Inflammatory macrophage treated with lipopolysaccharide for 1 hour (primary cell): ENCODE data around the gene SEC16B.

Experiments
- DNase-seq, 2 donors: peaks; one replicate each; pipeline ENCODE4 v3.0.0-alpha.2; 2020 to 2022

SEC16B gene

GRCh38 chr1:177940682-177941081 is 29.2 kb downstream of the SEC16B start:
- DNase-seq, result no peak

GRCh38 chr1:177937931-177938330 is 31.9 kb downstream of the SEC16B start:
- no peak for DNase-seq

GRCh38 chr1:177937174-177937770 is 32.6 kb downstream of the SEC16B start:
- DNase-seq, result no peak

GRCh38 chr1:177935638-177936415 is 34.0 kb downstream of the SEC16B start:
- no peak for DNase-seq

GRCh38 chr1:177934927-177935326 is 34.9 kb downstream of the SEC16B start:
- DNase-seq, result no peak

GRCh38 chr1:177934461-177934860 is 35.4 kb downstream of the SEC16B start:
- DNase-seq, result no peak

- DNase-seq, result no peak
These were observed 36.0 kb downstream of the SEC16B start for GRCh38 chr1:177933881-177934280.

- no peak for DNase-seq
These were observed 37.7 kb downstream of the SEC16B start for GRCh38 chr1:177932123-177932522.

- DNase-seq, result no peak
These were observed 40.9 kb downstream of the SEC16B start for GRCh38 chr1:177928952-177929351.

GRCh38 chr1:177928194-177928593 is 41.7 kb downstream of the SEC16B start:
- no peak for DNase-seq

GRCh38 chr1:177927021-177927596 is 42.7 kb downstream of the SEC16B start:
- no peak for DNase-seq

GRCh38 chr1:177926201-177926600 is 43.7 kb downstream of the SEC16B start:
- no peak for DNase-seq

GRCh38 chr1:177925006-177925405 is 44.9 kb downstream of the SEC16B start:
- DNase-seq, result no peak

GRCh38 chr1:177923441-177923840 is 46.4 kb downstream of the SEC16B start:
- no peak for DNase-seq

GRCh38 chr1:177922209-177922608 is 47.6 kb downstream of the SEC16B start:
- DNase-seq, result no peak

- DNase-seq, result no peak
These were observed 48.3 kb downstream of the SEC16B start for GRCh38 chr1:177921590-177921989.

GRCh38 chr1:177920091-177920490 is 49.8 kb downstream of the SEC16B start:
- DNase-seq, result no peak

GRCh38 chr1:177915641-177916040 is 54.2 kb downstream of the SEC16B start:
- no peak for DNase-seq

GRCh38 chr1:177914603-177915002 is 55.3 kb downstream of the SEC16B start:
- no peak for DNase-seq

GRCh38 chr1:177913762-177914540 is 55.9 kb downstream of the SEC16B start:
- DNase-seq, result no peak

GRCh38 chr1:177912991-177913390 is 56.9 kb downstream of the SEC16B start:
- DNase-seq, result no peak

- no peak for DNase-seq
These were observed 60.4 kb downstream of the SEC16B start for GRCh38 chr1:177909416-177909815.

- DNase-seq, result no peak
These were observed 62.9 kb downstream of the SEC16B start for GRCh38 chr1:177907000-177907399.

- DNase-seq, result no peak
These were observed 64.2 kb downstream of the SEC16B start for GRCh38 chr1:177905686-177906085.
